Stimulated activated CD8-positive, alpha-beta memory T cell treated with anti-CD3 and anti-CD28 coated beads, Interleukin-15, amount 100 ng/mL, for 24 hours (primary cell): ENCODE data around the gene KYAT1.

Experiments
- DNase-seq: peaks from one replicate; pipeline ENCODE4 v3.0.0-alpha.2; 2020; ENCODE audit warnings: low read depth

The KYAT1 gene

DNA sequence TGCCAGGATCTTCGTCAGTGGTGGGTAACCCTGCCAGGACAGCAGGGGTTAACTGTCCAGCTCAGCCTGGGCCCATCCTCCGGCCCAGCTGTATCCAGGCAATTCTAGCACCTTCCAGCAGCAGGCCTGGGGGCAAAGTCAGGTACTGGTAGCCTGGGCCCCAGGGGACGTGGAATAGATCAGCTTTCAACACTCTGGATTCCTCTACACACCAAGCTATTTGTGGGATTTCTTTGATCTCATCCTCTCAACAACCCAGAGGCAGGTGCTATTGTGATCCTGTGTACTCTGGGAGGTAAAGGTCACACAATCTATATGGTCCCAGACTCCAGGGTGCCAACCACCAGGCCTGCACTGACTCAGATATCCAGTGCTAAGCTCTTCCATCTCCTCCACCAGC lies 43.4 kb downstream of the KYAT1 start:
- no peak for DNase-seq

DNA sequence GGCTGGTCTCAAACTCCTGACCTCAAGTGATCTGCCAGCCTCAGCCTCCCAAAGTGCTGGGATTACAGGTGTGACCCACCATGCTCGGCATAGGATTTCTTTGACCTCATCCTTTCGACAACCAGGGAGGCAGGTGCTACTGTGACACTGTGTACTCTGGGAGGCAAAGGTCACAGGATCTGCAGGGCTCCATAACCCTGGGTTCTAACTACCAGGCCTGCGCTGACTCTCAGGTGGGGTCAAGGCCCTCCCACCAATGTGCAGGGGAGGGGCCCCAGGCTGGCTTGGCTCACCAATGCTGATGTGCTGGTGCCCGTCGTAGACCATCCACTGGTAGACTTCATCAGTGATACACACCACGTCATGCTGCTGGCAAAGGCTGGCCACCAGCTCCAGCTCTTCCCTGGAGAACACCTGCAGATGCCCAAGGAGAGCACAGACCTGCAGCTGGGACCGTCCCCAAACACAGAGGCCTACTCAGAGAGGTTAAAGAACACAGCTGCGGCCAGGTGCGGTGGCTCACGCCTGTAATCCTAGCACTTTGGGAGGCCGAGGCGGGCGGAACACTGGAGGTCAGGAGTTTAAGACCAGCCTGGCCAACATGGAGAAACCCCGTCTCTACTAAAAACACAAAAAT lies 45.1 kb downstream of the KYAT1 start:
- no peak for DNase-seq

DNA sequence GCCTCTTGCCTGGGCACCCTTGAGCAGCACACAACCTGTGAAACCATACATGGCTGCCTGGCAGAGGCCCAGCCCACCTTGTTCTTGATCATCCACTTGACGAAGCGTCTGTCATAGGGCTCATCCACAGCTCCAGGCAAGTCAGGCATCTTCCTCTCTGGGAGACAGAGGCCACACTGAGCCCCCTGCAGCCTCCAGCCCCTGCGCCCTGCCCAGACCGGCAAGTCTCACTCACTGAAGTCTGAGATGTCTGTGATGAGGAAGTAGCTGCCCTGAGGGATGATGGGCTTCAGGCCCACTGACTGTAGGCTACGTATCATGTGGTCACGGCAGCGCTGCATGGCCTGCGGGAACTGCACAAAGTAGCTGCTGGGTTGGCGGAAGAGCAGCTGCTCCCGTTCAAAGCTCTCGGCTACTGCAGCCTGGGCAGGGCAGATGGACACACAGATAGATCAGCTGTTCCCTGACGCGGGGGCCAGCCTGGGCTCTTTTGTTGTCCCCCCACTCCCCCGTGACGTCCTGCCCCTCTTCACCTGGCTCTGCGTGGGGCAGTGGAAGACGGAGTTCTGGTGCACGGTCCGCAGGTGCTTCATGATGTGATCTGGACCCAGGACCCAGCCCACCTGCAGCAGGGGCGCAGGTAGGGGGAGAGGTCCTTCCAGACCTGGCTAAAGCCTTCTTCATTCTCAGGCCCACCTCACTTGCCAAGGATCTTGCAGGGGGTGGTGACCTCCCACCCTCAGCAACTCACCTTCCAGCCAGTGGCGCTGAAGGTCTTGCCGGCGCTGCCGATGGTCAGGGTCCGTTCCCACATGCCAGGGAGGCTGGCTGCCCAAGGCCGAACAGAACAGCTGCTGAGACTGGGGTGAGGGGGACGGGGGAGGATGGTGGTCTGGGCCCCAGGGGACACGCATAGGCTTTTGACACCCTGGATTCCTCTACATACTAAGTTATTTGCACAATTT lies 46.2 kb downstream of the KYAT1 start:
- DNase-seq = no peak

DNA sequence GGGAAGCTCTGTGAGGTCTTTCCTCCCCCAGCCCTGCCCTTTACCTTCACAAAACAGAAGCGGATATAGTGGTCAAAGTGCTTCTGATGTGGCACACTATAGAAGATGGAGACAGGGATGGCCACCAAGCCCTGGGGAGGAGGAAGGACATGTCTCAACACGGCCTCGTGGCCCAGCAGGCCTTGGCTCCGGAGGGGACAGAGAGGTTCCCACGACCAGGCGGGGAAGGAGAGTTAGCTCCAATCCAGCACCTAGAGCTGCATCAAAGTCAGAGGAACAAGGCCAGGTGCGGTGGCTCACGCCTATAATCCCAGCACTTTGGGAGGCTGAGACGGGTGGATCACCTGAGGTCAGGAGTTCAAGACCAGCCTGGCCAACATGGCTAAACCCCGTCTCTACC lies 48.1 kb downstream of the KYAT1 start:
- DNase-seq = no peak

DNA sequence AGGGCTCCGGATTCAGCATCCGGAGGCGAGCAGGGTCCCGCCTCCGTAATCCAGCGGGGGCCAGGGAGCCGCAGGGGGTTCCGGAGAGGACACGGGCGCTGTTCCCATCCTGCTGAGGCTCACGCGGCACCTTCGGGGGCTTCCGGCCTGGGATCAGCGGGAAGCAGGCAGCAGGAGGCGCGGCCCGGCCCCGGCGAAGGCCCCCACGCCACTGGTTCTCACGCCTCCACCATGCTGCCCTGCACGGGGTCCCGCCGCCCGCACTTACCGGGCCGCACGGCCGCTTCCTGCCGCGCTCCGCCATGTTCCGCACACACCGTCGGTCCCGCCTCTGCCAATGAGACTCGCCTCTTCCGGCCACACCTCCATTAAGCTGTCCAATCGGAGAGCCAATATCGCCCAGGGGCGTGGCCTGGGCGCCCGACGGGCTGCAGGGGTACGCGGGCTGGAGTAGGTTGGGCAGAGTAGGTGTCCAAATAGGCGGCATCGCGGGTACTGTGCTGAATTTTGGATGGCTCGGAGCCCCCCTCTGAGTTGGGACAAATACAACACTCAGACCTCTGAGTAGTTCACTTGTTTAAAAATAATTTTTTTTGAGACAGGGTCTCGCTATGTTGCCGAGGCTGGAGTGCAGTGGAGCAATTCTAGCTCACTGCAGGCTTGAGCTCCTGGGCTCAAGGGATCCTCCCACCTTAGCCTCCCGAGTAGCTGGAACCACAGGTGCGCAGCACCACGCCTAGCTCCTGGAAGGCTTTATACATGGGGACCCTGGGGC lies 52.1 kb downstream of the KYAT1 start, which contains the start of gene SPOUT1:
TSS of gene SPOUT1 (minus strand) at position 318 of the 775 bp plus-strand sequence. CDS start at position 304, 14 bp downstream.
- DNase-seq = peak; percentile 82

DNA sequence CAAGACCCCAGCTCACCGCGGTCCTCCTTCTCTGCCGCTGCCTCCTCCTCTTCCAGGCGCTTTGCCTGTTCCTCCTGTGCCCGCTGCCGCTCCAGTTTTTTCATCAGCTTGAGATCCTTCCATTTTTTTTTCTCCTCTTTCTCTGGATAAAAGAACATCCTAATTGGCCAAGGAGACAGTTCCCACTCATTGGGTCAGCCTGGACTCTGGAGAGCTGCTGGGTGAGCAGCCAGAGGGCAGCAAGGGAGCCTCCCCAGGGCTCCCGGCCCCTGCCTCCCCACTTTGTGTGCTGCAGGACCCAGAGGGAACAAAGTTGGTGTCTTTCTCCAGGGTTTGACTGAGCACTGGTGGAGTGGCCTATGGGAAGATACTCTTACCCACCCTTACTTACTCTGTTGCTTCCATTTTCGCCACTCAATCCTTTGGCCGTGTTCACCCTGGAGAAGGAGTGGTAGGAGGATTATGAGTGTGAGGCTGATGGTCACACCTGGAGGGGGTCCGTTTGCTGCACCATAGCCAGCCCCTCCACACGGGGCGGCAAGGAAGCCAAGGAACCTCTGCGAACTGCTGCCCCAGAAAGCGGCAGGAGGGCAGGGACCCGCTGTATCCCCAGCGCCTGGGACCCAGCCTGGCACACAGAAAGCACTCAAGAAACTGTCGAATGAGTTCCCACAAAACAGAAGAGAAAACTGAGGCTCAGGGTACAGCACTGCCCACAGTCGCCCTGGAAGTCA lies 52.9 kb downstream of the KYAT1 start:
- no peak for DNase-seq

DNA sequence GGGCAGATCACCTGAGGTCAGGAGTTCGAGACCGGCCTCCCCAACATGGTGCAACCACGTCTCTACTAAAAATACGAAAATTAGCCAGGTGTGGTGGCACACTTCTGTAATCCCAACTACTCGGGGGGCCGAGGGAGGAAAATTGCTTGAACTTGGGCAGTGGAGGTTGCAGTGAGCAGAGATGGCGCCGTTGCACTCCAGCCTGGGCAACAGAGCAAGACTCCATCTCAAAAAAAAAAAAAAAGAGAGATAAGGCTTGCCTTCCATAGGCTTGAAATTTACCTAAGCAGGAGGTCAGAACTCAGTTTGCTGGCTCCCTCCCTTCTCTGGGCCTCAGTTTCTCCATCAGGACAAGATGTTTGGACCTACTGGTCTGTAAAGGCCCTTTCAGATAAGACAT lies 53.5 kb downstream of the KYAT1 start:
- DNase-seq = no peak

DNA sequence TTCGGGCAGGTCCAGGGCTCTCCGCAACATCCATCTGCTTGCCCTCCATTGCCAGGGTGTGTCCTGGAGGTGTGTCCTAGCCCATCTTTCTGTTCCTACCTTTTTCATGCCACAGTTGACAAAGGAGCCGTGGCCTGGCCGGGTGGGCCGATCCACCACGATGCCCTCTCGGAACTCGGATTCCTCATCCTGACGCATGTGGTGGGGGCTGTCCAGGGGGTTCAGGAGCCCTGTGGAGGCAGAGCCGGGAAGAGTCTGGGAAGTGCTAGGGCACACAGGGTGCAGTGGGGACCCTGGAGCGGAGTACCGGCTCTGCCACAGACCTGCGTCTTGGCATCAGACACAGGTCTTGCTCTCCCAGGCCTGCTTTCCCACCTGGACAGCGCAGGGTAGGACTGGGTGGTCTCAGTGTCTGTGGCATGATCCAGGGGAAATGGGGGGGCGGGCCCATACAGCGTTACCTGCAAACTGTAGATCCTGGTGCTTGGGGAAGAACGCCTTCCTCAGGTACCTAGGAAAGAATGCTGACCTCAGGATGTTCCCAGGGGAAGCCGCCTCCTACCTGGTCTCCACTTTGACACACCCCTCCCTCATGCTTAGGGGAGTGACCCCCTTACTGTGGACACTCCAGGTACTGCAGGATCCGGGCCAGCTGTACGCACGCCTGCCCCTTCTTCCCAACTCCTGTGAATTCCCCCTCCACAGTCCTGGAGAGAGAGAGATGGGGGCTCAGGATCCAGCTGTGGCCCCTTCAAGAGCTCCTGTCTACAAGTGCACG lies 55.6 kb downstream of the KYAT1 start:
- DNase-seq = no peak

DNA sequence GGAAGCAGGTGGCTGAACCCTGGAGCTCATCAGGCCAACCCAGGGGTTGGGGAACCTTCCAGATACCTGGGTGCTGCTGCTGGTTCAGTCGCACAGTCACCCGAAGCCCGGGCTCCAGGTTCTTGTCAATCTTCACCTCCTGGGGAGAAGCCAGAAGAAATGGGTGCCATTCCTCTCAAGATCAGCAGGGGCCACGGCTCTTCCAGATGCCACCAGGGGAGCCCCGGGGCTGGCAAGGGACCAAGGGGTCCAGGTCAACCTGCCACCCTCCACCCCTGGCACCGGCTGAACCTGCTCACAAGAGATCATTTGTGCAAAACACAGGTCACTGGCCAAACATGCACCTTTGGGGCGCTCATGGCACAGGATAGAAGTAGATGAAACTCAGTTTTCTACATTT lies 56.8 kb downstream of the KYAT1 start:
- DNase-seq = no peak

DNA sequence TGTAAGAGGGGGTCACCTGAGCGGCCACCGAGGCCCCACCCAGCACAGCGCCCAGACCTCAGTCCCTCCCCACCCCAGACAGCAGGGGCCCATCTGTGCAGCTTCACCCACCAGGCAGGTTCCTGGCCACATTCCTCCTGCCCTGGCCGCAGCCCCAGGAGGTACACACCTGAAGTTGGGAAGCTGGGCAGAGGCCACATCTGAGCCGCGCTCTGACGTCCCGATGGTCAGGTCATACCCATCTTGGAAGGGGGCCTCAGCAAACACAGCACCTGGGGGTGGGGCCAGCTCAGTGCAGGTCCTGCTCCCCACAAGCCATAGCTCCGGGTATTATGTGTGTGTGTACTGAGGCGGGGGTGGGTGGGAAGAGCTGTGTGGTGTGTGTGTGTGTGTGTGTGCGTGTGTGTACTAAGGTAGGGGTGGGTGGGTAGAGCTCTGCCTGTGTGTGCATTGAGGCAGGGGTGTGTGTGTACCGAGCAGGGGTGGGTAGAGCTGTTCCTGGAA lies 57.8 kb downstream of the KYAT1 start:
- DNase-seq = no peak

DNA sequence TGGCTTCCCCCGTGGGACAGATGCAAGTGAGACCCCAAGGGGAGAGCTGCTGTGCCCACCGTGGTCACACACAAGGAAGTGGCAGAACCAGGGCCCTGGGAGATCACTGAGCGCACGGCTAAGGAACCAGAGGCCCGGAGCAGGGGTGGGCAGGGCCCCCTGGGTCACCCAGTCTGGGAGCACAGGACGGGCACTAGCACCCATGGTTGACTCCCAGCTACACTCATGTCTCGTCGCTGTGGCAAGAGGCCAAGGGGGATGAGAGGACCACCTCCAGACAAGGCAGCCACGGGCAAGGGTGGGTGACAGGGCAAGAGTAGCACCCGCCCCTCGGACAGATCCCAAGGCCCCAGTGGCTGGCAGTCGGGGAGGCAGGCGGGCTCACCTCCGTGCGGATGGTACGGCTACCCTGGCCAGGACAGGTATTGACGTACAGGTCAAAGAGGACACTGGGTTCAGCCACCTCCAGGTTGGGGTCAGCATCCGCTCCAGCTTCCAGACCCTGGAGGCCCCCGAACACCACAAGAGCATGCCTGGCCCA lies 58.3 kb downstream of the KYAT1 start:
- DNase-seq = no peak

DNA sequence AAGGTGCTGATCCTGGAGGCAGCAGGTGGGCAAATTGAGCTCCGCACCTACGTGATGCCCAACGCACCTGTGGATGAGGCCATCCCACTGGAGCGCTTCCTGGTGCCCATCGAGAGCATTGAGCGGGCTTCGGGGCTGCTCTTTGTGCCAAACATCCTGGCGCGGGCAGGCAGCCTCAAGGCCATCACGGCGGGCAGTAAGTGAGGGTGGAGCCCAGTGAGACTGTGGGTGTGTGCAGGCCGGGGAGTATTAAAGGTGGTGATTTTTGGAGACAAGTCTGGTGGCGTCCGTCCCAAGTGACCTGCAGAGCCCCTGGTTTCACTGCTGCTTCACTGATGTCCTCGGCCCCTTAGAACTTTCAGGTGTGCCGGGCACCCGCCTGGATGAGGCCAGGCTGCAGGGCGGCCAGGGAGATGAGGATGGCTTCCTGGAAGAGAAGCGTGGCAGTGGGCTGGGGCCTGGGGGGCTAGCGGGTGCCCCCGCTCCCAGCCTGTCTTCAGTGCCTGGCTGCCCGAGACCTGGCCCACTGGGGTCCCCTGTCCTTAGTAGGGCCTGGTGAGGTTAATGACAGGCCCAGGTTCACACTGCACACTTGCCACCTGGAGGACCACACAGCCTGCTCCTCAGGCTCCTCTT lies 59.2 kb downstream of the KYAT1 start:
- no peak for DNase-seq

DNA sequence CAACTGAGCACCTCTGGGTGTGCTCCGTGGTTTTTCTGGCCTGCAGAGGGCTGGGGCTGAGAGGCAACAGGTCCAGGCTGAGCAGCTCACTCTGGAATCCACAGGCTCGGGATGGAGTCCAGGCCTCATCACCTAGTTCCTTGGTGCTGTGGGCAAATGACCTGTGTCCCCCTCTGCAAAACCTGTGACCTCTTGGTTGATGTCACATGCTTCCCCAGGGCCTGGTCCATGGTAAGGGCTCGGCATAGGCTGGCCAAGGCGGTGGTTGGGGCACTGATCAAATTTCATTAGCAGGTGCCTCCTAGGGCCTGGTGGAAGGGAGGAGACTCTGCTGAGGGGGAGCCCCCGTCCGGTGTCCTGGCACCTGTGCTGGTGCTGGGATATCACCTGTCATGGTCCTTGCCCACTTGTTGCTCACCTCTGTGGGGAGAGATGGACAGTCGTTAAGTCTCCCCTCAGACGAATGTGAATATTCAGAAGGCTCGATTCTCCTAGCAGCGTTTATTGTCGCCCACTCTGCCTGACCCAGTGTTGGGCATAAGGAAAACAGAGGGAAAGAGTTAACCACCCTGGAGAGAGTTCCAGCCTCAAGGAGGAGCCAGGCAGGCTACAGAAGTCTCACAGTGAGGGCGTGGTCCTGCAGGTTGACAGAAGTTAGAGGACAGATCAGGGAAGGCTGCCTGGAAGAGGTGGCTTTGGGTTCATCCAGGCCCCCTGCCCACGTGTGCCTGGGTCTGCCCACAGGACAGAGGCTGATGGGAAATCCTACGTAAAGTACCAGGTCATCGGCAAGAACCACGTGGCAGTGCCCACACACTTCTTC lies 60.0 kb downstream of the KYAT1 start:
- DNase-seq = no peak

DNA sequence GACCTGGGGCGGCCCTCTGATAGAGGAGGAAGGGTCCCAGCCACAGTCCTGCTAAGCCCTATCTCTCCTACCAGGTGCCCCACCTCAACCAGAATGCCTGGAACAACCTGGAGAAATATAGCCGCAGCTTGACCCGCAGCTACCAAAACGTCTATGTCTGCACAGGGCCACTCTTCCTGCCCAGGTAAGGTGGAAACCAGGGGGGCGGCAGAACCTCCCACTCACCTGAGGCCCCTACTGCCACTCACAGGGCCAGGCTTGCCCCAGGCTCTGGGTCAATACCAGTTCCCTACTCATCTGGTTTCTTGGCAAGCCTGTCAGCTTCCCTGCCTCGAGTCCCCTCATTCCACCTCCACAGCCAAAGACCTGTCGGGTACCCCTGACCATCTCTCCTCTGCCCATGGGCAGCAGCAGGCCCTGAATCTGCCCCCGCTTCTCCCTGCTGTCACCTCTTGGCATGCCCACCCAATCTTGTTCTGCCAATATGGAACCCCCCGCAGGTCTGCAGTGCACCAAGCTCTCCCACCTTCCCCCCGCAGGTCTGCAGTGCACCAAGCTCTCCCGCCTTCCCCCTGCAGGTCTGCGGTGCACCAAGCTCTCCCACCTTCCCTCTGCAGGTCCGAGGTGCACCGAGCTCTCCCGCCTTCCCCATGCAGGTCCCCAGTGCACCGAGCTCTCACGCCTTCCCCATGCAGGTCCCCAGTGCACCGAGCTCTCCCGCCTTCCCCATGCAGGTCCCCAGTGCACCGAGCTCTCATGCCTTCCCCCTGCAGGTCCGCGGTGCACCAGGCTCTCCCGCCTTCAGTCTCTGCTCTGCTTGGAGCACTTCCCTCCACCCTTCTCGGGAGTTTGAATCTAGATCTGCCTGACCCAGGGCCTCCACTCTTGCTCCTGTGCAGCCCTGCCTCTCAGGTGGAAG lies 60.8 kb downstream of the KYAT1 start:
- no peak for DNase-seq

DNA sequence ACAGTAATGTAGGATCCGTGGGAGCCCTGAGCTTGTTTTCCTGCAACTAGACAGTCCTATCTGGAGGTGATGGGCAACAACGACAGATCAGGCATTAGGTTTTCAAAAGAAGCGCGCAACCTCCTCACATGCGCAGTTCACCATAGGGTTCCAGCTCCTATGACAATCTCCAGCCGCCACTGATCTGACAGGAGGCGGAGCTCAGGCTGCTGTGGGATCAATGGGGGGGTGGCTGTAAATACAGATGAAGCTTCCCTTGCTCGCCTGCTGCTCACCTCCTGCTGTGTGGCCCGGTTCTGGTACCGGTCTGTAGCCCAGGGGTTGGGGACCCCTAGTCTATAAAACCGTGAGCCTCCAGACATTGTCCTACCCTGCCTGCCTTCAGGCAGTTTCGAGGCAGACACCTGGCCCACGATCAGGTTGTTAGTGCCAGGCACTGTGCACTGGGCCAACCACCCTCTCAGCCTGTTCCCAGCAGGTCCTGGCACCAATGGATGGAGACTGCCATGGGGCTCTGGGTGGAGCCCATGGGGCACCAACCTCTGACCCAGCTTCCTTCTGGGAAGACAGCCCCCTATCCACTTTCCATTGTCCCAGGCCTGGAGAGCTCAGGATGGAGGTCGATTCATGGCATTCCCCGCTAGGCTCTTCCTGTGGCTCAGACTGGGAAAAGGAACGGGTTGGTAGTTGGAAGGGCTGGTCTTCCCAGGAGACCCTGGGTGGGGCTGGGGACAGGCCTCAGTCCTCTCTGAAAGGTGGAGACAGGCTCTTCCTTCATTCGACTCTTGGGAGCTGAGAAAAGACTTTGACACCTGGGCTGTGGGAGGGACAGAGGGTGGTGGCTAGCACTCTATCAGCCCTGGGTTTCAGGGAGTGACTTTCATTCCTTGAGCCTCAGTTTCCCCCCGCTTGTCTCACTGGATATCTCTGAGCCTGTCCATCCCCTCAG lies 61.8 kb downstream of the KYAT1 start:
- no peak for DNase-seq

DNA sequence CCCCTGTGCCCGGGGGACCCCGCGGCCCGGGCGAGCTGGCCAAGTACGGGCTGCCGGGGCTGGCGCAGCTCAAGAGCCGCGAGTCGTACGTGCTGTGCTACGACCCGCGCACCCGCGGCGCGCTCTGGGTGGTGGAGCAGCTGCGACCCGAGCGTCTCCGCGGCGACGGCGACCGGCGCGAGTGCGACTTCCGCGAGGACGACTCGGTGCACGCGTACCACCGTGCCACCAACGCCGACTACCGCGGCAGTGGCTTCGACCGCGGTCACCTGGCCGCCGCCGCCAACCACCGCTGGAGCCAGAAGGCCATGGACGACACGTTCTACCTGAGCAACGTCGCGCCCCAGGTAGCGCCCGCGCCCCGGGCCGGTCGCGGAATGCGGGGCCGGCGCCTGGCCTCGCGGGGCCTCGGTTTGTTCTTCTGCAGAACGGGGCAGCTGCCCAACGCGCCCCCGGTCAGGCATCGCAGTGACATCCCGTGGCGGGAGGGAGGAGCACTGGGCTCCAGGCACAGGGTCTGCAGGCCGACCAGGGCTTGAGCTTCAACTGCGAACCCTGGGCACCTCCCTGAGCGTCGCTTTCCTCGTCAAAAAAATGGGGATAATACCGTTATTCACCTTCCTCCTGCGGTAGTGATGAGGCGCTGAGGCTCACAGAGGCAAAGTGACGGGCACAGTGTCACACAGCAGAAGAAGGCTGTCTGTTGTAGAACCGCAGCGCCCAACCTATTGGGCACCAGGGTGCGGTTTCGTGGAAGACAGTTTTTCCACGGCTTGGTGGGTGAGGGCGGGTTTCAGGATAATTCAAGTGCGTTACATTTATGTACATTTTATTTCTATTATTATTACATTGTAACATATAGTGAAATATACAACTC lies 62.7 kb downstream of the KYAT1 start:
- peak; percentile 35 for DNase-seq
